ENCODE measurements around the gene CWC27. TPM values are rescaled to one million over a fixed set of nuclear protein-coding genes. Genes with fewer than 3 reads are reported as not detected.
A peak's percentile ranks its signal among the peaks of the same experiment; 100 is the strongest.

Gene CWC27
- total RNA-seq, 1 experiment from 2014 or later = 12.6 TPM

GRCh38 chr5:64840958-64841357, 72.2 kb downstream of the CWC27 start:
- no peaks in the 10 kb centered on the region for H3K9me3 ChIP-seq (ENCODE audit: low read length)

GRCh38 chr5:64853777-64854176, 85.0 kb downstream of the CWC27 start:
- no peak for TF ChIP-seq CTCF (conservative IDR thresholded peaks at IDR 0.05; ENCODE audit: low read depth, low read length)
- no peak for TF ChIP-seq EZH2phosphoT487 (IDR thresholded peaks at IDR 0.05; ENCODE audit: borderline replicate concordance, low read length)
- TF ChIP-seq EZH2 (IDR thresholded peaks at IDR 0.05; ENCODE audit: low read length, unreplicated experiment) = no peak
- Histone ChIP-seq H3K27me3 (ENCODE audit: low read length) (no peaks in the 10 kb centered on the region), H3F3A (ENCODE audit: low read length, unreplicated experiment) (no peaks in the 10 kb centered on the region), H3K36me3 (ENCODE audit: low read depth, low read length) (no peaks in the 10 kb centered on the region), H4K20me1 (ENCODE audit: low read length) (no peaks in the 10 kb centered on the region), H3K9ac (ENCODE audit: low read length) (no peak overlapping the region), H3K9me3 (ENCODE audit: low read length) (no peaks in the 10 kb centered on the region), H3K4me2 (ENCODE audit: low read length) (no peak overlapping the region), H3K9me2 (replicated peaks; ENCODE audit: low read length) (no peaks in the 10 kb centered on the region), H2AFZ (ENCODE audit: low read length) (no peak overlapping the region), H3K79me2 (ENCODE audit: low read length) (no peaks in the 10 kb centered on the region), H3K27ac (ENCODE audit: low read length) (no peak overlapping the region), H3K4me1 (ENCODE audit: insufficient read depth, low read length) (peaks cover 8% of the 10 kb centered on the region; the same call in 1 of the 2 replicates), H3K4me3 (ENCODE audit: low read length) (no peak overlapping the region)
- intact Hi-C loops (cut with micrococcal nuclease) = no loop called here
- no TSS peak for BruUV-seq (replicated peaks)
- ChIA-PET POLR2A (ENCODE audit: unreplicated experiment) (no interaction called here), CTCF (no interaction called here)
- no peak for ATAC-seq
- DNase-seq = no peak

More at GRCh38 chr5:64840958-64841357, 72.2 kb downstream of the CWC27 start:
- Histone ChIP-seq H3K9me2 (replicated peaks; ENCODE audit: low read length) (no peaks in the 10 kb centered on the region), H3K27ac (ENCODE audit: low read length) (no peak overlapping the region), H3K27me3 (ENCODE audit: low read length) (no peaks in the 10 kb centered on the region), H3K4me3 (ENCODE audit: low read length) (no peak overlapping the region), H3K4me1 (ENCODE audit: insufficient read depth, low read length) (peaks cover 17% of the 10 kb centered on the region), H4K20me1 (ENCODE audit: low read length) (no peaks in the 10 kb centered on the region), H3F3A (ENCODE audit: low read length, unreplicated experiment) (no peaks in the 10 kb centered on the region), H3K9ac (ENCODE audit: low read length) (no peak overlapping the region), H2AFZ (ENCODE audit: low read length) (no peak overlapping the region), H3K4me2 (ENCODE audit: low read length) (no peak overlapping the region), H3K79me2 (ENCODE audit: low read length) (no peaks in the 10 kb centered on the region), H3K36me3 (ENCODE audit: low read depth, low read length) (peaks cover 9% of the 10 kb centered on the region; the same call in 1 of the 2 replicates)
- DNase-seq (no peak), ATAC-seq (no peak)
- intact Hi-C loops (cut with micrococcal nuclease) = no loop called here
- POLR2A ChIA-PET (ENCODE audit: unreplicated experiment) = no interaction called here
- TF ChIP-seq EZH2phosphoT487 (IDR thresholded peaks at IDR 0.05; ENCODE audit: borderline replicate concordance, low read length) (no peak), CTCF (conservative IDR thresholded peaks at IDR 0.05; ENCODE audit: low read depth, low read length) (no peak), EZH2 (IDR thresholded peaks at IDR 0.05; ENCODE audit: low read length, unreplicated experiment) (no peak)
- no TSS peak for BruUV-seq (replicated peaks)
- CTCF ChIA-PET = no interaction called here

- POLR2A ChIA-PET (ENCODE audit: unreplicated experiment) = no interaction called here
- Histone ChIP-seq H3K9me3 (ENCODE audit: low read length) (no peaks in the 10 kb centered on the region), H3K27me3 (ENCODE audit: low read length) (no peaks in the 10 kb centered on the region), H3F3A (ENCODE audit: low read length, unreplicated experiment) (no peaks in the 10 kb centered on the region), H4K20me1 (ENCODE audit: low read length) (no peaks in the 10 kb centered on the region), H3K9me2 (replicated peaks; ENCODE audit: low read length) (no peaks in the 10 kb centered on the region), H3K4me2 (ENCODE audit: low read length) (no peak overlapping the region), H3K79me2 (ENCODE audit: low read length) (no peaks in the 10 kb centered on the region), H2AFZ (ENCODE audit: low read length) (no peak overlapping the region), H3K4me3 (ENCODE audit: low read length) (no peak overlapping the region), H3K27ac (ENCODE audit: low read length) (no peak overlapping the region), H3K9ac (ENCODE audit: low read length) (no peak overlapping the region), H3K4me1 (ENCODE audit: insufficient read depth, low read length) (peaks cover 8% of the 10 kb centered on the region; the same call in 1 of the 2 replicates), H3K36me3 (ENCODE audit: low read depth, low read length) (no peaks in the 10 kb centered on the region)
- no TSS peak for BruUV-seq (replicated peaks)
- DNase-seq (no peak), ATAC-seq (peak; percentile 43; the same call in 1 of the 2 replicates)
- CTCF ChIA-PET = no interaction called here
- intact Hi-C loops (cut with micrococcal nuclease) = no loop called here
- TF ChIP-seq EZH2 (IDR thresholded peaks at IDR 0.05; ENCODE audit: low read length, unreplicated experiment) (no peak), EZH2phosphoT487 (IDR thresholded peaks at IDR 0.05; ENCODE audit: borderline replicate concordance, low read length) (no peak), CTCF (conservative IDR thresholded peaks at IDR 0.05; ENCODE audit: low read depth, low read length) (no peak)
These were observed 86.1 kb downstream of the CWC27 start for GRCh38 chr5:64854855-64855254.

Data from PC-3 (cell line).